ENCODE results near the gene CHCHD3. TPM values are rescaled to one million over a fixed set of nuclear protein-coding genes. Genes with fewer than 3 reads are reported as not detected.

CHCHD3 gene
- total and polyA plus RNA-seq, 5 donors: 120 to 150 (median 140) TPM

DNA sequence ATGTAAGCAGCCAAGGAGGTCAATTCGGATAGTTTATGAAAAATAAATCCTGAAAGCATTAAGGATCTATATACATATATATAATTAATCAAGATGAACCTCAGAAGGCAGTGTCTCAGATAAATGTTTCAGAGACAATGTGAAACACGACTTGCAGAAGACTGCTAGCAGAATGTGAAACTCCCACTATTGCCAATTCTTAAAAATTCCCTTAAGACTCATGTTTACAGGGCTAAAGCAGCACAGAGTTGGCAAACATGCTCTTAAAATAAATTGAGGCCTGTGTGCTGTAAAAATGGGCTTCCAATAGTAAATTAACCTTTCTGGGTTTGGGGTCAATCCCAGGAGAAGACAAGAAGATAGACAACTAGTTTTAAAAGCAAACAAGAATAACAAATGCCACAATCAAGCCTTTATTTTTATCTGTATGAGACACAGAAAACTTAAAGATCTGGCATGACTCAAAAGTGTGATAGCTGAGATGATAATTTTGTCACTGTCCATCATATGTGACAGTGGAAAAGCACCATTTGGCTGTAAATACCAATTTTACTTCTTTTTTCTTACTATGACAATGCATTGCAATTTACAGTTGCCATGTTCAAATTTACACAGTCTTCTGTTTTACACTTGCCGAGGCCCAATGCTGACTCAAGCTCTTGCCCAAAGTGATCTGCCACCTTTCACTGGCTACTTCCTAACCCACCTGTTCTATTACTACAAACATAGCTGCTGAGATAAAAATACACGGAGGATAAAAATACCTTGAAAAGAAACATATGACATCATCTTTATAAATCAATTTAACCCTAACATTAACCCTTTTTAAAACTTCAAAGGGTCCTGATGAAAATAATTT is 78.6 kb downstream of the CHCHD3 start:
- intact Hi-C loops (cut with DNase I): no loop called here
- Histone ChIP-seq H3K4me1 (ENCODE audit: control insufficient read depth, insufficient read depth, low read length) (no peaks in the 10 kb centered on the region), H3K27ac (ENCODE audit: low read length) (no peak overlapping the region), H3K9me3 (ENCODE audit: control insufficient read depth, low read length) (no peaks in the 10 kb centered on the region), H3K27me3 (ENCODE audit: control insufficient read depth, insufficient read depth) (no peaks in the 10 kb centered on the region), H3K4me3 (ENCODE audit: low read length) (no peak overlapping the region)
- no peak for DNase-seq
- WGBS: 36% methylated on average over 4 of the region's 4 CpGs
- no peak for ATAC-seq

DNA sequence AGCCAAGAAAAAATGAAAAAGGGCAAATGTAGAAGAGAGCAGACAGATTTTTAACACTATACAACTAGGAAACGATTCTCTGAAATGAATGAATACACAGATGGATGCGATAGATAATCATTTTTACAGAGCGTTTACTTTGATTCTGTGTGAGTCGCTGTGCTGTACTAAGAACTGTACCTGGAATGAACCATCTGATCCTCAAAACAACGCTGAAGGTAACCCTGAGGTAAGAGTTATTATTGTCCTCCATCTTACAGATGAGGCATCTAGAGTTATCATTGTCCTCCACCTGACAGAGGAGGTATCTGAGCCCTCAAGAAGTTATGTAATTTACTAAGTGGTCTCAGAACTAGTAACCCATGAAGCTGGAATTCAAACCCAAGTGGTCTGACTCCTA is 80.2 kb downstream of the CHCHD3 start:
- Histone ChIP-seq H3K27ac (ENCODE audit: low read length) (no peak overlapping the region), H3K4me1 (ENCODE audit: control insufficient read depth, insufficient read depth, low read length) (no peaks in the 10 kb centered on the region), H3K27me3 (ENCODE audit: control insufficient read depth, insufficient read depth) (no peaks in the 10 kb centered on the region), H3K9me3 (ENCODE audit: control insufficient read depth, low read length) (no peaks in the 10 kb centered on the region), H3K4me3 (ENCODE audit: low read length) (no peak overlapping the region)
- intact Hi-C loops (cut with DNase I): no loop called here
- no peak for ATAC-seq
- WGBS: 92% methylated on average over 5 of the region's 5 CpGs
- DNase-seq: no peak

DNA sequence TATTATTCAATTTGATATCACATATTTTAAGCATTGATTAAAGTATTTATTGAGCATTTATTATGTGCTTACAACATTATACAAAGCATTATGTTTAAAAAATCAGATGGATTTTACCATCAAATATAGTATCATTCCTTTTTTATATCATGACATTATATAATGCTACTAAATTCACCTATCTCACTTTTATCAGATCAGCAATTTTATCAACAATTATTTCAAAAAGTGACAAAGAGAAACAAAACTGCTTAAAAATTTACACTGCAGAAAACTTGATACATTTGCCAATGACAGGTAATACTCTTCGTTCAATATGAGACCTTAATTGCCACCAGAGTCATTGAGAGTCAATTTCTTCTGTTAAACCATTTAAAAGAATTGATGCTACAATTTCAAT is 82.0 kb downstream of the CHCHD3 start:
- no peaks in the 10 kb centered on the region for H3K9me3 ChIP-seq (ENCODE audit: control insufficient read depth, low read length)
- intact Hi-C loops (cut with DNase I): no loop called here
- 96% methylated on average over 1 of the region's 1 CpG for WGBS
- ATAC-seq: no peak
- no peak for DNase-seq
- no peaks in the 10 kb centered on the region for H3K27me3 ChIP-seq (ENCODE audit: control insufficient read depth, insufficient read depth)
- no peak overlapping the region for H3K4me3 ChIP-seq (ENCODE audit: low read length)
- H3K27ac ChIP-seq (ENCODE audit: low read length): no peak overlapping the region
- no peaks in the 10 kb centered on the region for H3K4me1 ChIP-seq (ENCODE audit: control insufficient read depth, insufficient read depth, low read length)

- no peak overlapping the region for H3K4me3 ChIP-seq (ENCODE audit: low read length)
- intact Hi-C loops (cut with DNase I): no loop called here
- no peak overlapping the region for H3K27ac ChIP-seq (ENCODE audit: low read length)
- no peaks in the 10 kb centered on the region for H3K27me3 ChIP-seq (ENCODE audit: control insufficient read depth, insufficient read depth)
- no peaks in the 10 kb centered on the region for H3K9me3 ChIP-seq (ENCODE audit: control insufficient read depth, low read length)
- DNase-seq (no peak), ATAC-seq (no peak)
- no peaks in the 10 kb centered on the region for H3K4me1 ChIP-seq (ENCODE audit: control insufficient read depth, insufficient read depth, low read length)
- WGBS: 87% methylated on average over 1 of the region's 1 CpG
These were observed 83.1 kb downstream of the CHCHD3 start for GRCh38 chr7:132998763-132999162.

DNA sequence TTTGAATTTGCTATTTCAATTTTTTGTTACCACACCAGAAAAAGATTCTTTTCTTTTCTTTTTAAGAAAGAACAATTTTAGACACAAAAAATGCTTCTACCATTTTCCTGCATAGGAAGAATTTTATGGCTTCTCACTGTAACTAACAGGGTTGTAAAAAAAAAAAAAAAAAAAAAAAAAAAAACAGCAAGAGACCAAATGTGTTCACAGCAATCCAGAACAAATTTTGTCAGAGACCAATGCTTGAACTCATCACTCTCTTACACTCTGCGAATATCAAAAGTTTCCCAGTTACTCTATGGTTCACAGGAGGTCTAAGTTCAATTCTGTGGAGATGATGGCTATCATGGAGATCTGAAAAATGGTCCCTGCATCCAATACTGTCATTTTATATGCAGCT is 84.4 kb downstream of the CHCHD3 start:
- Histone ChIP-seq H3K27me3 (ENCODE audit: control insufficient read depth, insufficient read depth) (no peaks in the 10 kb centered on the region), H3K4me1 (ENCODE audit: control insufficient read depth, insufficient read depth, low read length) (peaks cover 4% of the 10 kb centered on the region), H3K4me3 (ENCODE audit: low read length) (no peak overlapping the region), H3K27ac (ENCODE audit: low read length) (no peak overlapping the region), H3K9me3 (ENCODE audit: control insufficient read depth, low read length) (no peaks in the 10 kb centered on the region)
- no peak for ATAC-seq
- WGBS: 95% methylated on average over 1 of the region's 1 CpG
- intact Hi-C loops (cut with DNase I): no loop called here
- DNase-seq: no peak

GRCh38 chr7:132996581-132997242 is 85.2 kb downstream of the CHCHD3 start:
- Histone ChIP-seq H3K27me3 (ENCODE audit: control insufficient read depth, insufficient read depth) (no peaks in the 10 kb centered on the region), H3K4me3 (ENCODE audit: low read length) (no peak overlapping the region), H3K4me1 (ENCODE audit: control insufficient read depth, insufficient read depth, low read length) (peaks cover 4% of the 10 kb centered on the region), H3K9me3 (ENCODE audit: control insufficient read depth, low read length) (no peaks in the 10 kb centered on the region), H3K27ac (ENCODE audit: low read length) (no peak overlapping the region)
- ATAC-seq: no peak
- WGBS: 76% methylated on average over 17 of the region's 17 CpGs
- intact Hi-C loops (cut with DNase I): no loop called here
- DNase-seq: no peak

DNA sequence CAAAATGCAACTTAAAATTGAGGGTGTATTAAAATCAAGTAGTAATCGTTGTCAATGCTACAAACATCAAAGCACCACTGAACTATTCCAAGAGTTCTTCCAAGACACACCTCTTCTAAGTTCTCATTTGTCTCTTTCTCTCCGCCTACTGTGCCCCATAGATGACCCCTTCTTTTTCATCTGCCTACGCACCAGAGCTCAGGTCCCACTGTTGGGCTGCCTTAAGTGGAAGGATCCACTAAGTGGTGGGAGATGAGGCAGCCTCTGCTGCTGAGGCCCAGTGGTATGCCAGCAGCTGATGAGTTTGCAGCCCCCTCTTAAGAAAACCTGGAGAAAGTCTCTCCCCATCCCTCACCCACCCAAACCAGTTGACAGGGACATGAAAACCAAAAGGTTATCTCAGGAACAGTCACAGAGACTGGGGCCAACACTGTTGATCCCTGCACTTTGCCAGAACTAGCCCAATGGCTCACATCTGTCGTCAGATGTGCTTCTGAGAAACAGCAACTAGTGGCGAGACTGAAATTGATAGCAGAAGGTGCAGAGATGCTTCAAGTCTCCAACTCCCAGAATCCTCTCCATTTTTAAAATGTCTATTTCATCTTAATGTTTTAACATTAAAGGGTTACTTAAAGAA is 88.4 kb downstream of the CHCHD3 start:
- no peak for DNase-seq
- Histone ChIP-seq H3K27ac (ENCODE audit: low read length) (no peak overlapping the region), H3K4me1 (ENCODE audit: control insufficient read depth, insufficient read depth, low read length) (peaks cover 4% of the 10 kb centered on the region), H3K27me3 (ENCODE audit: control insufficient read depth, insufficient read depth) (no peaks in the 10 kb centered on the region), H3K4me3 (ENCODE audit: low read length) (no peak overlapping the region), H3K9me3 (ENCODE audit: control insufficient read depth, low read length) (no peaks in the 10 kb centered on the region)
- intact Hi-C loops (cut with DNase I): no loop called here
- no peak for ATAC-seq
- WGBS: 78% methylated on average over 5 of the region's 5 CpGs

DNA sequence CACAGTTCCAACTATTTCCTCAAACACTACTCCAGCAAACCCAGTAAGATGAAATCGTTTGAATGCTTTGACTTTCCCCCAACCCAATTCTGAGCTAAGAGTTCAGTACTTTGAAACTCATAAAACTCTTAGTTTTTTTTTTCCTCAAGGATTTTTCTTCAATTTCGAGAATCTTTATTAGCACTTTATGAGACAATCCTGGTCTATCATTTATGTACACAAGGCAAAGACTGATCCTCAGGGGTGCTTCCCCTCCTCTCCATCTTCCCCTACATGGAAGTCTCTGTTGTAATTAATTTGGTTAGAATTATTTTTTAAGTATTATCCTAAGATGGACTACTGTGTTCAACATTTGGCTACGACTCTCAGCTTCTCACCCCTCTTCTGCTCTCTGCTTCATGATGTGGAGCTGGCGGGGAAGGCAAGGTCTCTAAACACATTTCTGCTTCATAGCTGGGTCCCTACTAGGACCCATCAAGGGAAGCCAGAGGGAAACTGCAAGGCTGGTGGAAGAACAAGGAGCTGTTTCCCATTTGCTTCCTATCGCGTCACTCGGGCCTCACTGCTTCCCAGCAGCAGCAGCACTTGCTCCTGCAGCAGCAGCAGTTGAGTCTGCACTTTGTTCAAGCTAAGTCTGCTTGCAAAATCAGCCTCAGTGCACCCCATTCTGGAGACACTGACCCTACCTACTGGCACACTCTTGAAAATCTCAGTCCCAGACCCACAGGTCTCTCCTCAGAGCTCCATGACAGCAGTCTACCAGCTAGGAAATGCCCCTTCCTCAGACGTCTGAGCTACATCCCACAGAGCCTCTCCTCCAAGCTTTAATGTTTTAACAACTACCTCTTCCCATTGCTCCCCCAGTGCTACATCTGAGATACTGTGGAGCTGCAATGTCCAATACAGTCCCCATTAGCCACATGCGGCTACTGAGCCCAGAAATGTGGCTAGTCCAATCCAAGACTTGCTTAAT is 90.0 kb downstream of the CHCHD3 start:
- WGBS: 84% methylated on average over 9 of the region's 9 CpGs
- H3K9me3 ChIP-seq (ENCODE audit: control insufficient read depth, low read length): no peaks in the 10 kb centered on the region
- ATAC-seq: no peak

DNA sequence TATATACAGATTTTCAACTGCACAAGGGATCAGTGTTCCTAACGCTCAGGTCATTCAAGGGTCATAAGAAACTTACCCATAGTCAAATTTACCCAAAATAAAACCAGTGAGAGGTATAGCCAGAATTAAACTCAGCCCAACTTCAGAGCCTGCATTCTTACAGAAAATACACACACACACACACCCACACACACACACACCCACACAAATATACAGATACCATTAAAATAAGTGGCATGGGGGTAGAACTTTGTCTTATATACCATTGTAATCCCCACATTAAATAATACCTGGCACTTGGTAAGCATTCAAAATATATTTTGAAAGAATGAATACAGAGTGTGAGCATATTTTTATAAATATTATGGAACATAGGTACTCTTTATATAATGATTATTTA is 93.8 kb downstream of the CHCHD3 start:
- no peak overlapping the region for H3K4me3 ChIP-seq (ENCODE audit: low read length)
- no peaks in the 10 kb centered on the region for H3K9me3 ChIP-seq (ENCODE audit: control insufficient read depth, low read length)
- intact Hi-C loops (cut with DNase I): no loop called here
- no peaks in the 10 kb centered on the region for H3K27me3 ChIP-seq (ENCODE audit: control insufficient read depth, insufficient read depth)
- no peak overlapping the region for H3K27ac ChIP-seq (ENCODE audit: low read length)
- WGBS: 90% methylated on average over 1 of the region's 1 CpG
- no peak for DNase-seq
- no peak for ATAC-seq
- no peaks in the 10 kb centered on the region for H3K4me1 ChIP-seq (ENCODE audit: control insufficient read depth, insufficient read depth, low read length)

More for the DNA sequence above, 90.0 kb downstream of the CHCHD3 start:
- H3K27me3 ChIP-seq (ENCODE audit: control insufficient read depth, insufficient read depth): no peaks in the 10 kb centered on the region
- no peak overlapping the region for H3K4me3 ChIP-seq (ENCODE audit: low read length)
- H3K27ac ChIP-seq (ENCODE audit: low read length): no peak overlapping the region
- H3K4me1 ChIP-seq (ENCODE audit: control insufficient read depth, insufficient read depth, low read length): peaks cover 4% of the 10 kb centered on the region
- intact Hi-C loops (cut with DNase I): no loop called here
- no peak for DNase-seq

- H3K4me3 ChIP-seq (ENCODE audit: low read length): no peak overlapping the region
- 97% methylated on average over 1 of the region's 1 CpG for WGBS
- DNase-seq (no peak), ATAC-seq (no peak)
- no peaks in the 10 kb centered on the region for H3K4me1 ChIP-seq (ENCODE audit: control insufficient read depth, insufficient read depth, low read length)
- no peaks in the 10 kb centered on the region for H3K27me3 ChIP-seq (ENCODE audit: control insufficient read depth, insufficient read depth)
- H3K27ac ChIP-seq (ENCODE audit: low read length): no peak overlapping the region
- intact Hi-C loops (cut with DNase I): no loop called here
- no peaks in the 10 kb centered on the region for H3K9me3 ChIP-seq (ENCODE audit: control insufficient read depth, low read length)
These were observed 101.5 kb downstream of the CHCHD3 start for GRCh38 chr7:132980402-132980801.

All from right cardiac atrium (tissue), 5 donors.